Measurements from ENCODE around the gene LPIN1. TPM values are rescaled to one million over a fixed set of nuclear protein-coding genes. Genes with fewer than 3 reads are reported as not detected.

Gene LPIN1
- total and polyA plus RNA-seq, 2 of the 8 experiments (the other 6 are each of a cell fraction or from before 2014, with no cell fraction given), result 4.3 to 9.8 TPM

GRCh38 chr2:11710210-11710609 is 36.2 kb upstream of the LPIN1 start:
- Histone ChIP-seq H3K27ac (ENCODE audit: low read depth, low read length) (no peak overlapping the region), H2BK12ac (ENCODE audit: low read depth, low read length) (no peak overlapping the region), H3K14ac (ENCODE audit: insufficient read length) (no peak overlapping the region), H4K5ac (ENCODE audit: insufficient read length, low read depth, low read length) (no peak overlapping the region), H2BK15ac (ENCODE audit: low read length) (no peak overlapping the region), H3K4me1 (replicated peaks in 1 of 4; ENCODE audit: control insufficient read depth in 3 of 4, insufficient read depth in 4 of 4, low read length in 3 of 4) (no peaks in the 10 kb centered on the region), H2BK120ac (replicated peaks; ENCODE audit: low read depth, low read length) (no peak overlapping the region), H3K79me2 (ENCODE audit: control insufficient read depth in 1 of 2, insufficient read depth in 2 of 2, low read length in 2 of 2) (no peaks in the 10 kb centered on the region), H3K9ac (replicated peaks in 1 of 4; ENCODE audit: extremely low read depth in 1 of 4, low read depth in 3 of 4, low read length in 3 of 4) (no peak overlapping the region), H3K27me3 (replicated peaks in 1 of 4; ENCODE audit: control insufficient read depth in 3 of 4, extremely low read depth in 1 of 4, insufficient read depth in 3 of 4, low read length in 3 of 4) (no peaks in the 10 kb centered on the region), H4K20me1 (replicated peaks in 1 of 2; ENCODE audit: control insufficient read depth in 1 of 2, insufficient read depth in 2 of 2, low read length in 2 of 2) (no peaks in the 10 kb centered on the region), H4K8ac (ENCODE audit: extremely low read depth, insufficient read depth, low read length) (no peak overlapping the region), H3K4me3 (ENCODE audit: extremely low read depth in 1 of 4, insufficient read depth in 2 of 4, low read depth in 3 of 4, low read length in 4 of 4) (no peak overlapping the region), H3K18ac (ENCODE audit: extremely low read depth, low read length) (no peak overlapping the region), H3K79me1 (ENCODE audit: low read depth, low read length) (no peaks in the 10 kb centered on the region), H3K36me3 (ENCODE audit: control insufficient read depth in 2 of 4, insufficient read depth in 4 of 4, low read length in 3 of 4) (no peaks in the 10 kb centered on the region), H2AK5ac (ENCODE audit: low read depth, low read length) (no peak overlapping the region), H3K4me2 (ENCODE audit: insufficient read depth in 1 of 2, low read depth in 2 of 2, low read length in 2 of 2) (no peak overlapping the region), H3K9me3 (ENCODE audit: insufficient read depth in 2 of 2, low read depth in 1 of 2, low read length in 1 of 2) (peaks cover 0 to 3% of the 10 kb centered on the region in 2 experiments; a peak in 2 of 4 replicates), H3K4ac (replicated peaks; ENCODE audit: insufficient read length, low read depth, low read length) (no peak overlapping the region), H3K56ac (replicated peaks; ENCODE audit: insufficient read length, low read depth, low read length) (no peak overlapping the region), H3K23me2 (ENCODE audit: low read depth, low read length) (no peaks in the 10 kb centered on the region), H2BK20ac (ENCODE audit: low read length) (no peak overlapping the region), H2BK5ac (ENCODE audit: low read depth, low read length) (no peak overlapping the region), H2AFZ (ENCODE audit: low read length) (no peak overlapping the region), H3K23ac (ENCODE audit: insufficient read length) (no peak overlapping the region), H4K91ac (replicated peaks; ENCODE audit: insufficient read length, low read length) (no peak overlapping the region)
- WGBS, 2 experiments (ENCODE audit: extremely low coverage in 1 of 2, insufficient coverage in 1 of 2, insufficient read length in 1 of 2, insufficient replicate concordance in 2 of 2, low coverage in 1 of 2, low lambda C conversion rate in 2 of 2, missing lambda C conversion rate in 1 of 2), result 96% methylated on average over 3 of the region's 3 CpGs; no CpG with 5 or more reads in 1 of the 2 experiments
- ChIA-PET POLR2A (ENCODE audit: partially characterized antibody) (interaction anchor here (1.0 kb wide), 1 partner anchor 37 kb away, joined by 3 read pairs; the partner anchor contains the start of gene LPIN1), CTCF (ENCODE audit: partially characterized antibody) (interaction anchor here (1.6 to 2.2 kb wide), 3 partner anchors 13 to 34 kb away, joined by 6 to 7 read pairs (median 7); no protein-coding TSS in a partner anchor)
- TF ChIP-seq CHD2 (IDR thresholded peaks at IDR 0.05; ENCODE audit: low read length) (no peak), NANOG (IDR thresholded peaks at IDR 0.05; ENCODE audit: insufficient read depth, low read depth, low read length, poor library complexity, severe bottlenecking) (no peak), BACH1 (IDR thresholded peaks at IDR 0.05; ENCODE audit: low read length) (no peak), CHD1 (IDR thresholded peaks at IDR 0.05; ENCODE audit: low read depth, low read length) (no peak)
- FAIRE-seq (no peak), DNase-seq (ENCODE audit: low read depth in 1 of 2, low spot score in 2 of 2) (no peak)

Measured in H1 (cell line).